HepG2 (cell line): ENCODE data around the gene MRPL51. TPM values are rescaled to one million over a fixed set of nuclear protein-coding genes. Genes with fewer than 3 reads are reported as not detected.

ENCODE experiments used
- CBX2 ChIP-seq, 2 experiments: fragments of 200-600 bp in 1 of 2; sonication (generic); formaldehyde crosslinking in 1 of 2; IDR thresholded peaks; 2 replicates each; pipeline versions ENCODE4 v1.7.0 to v1.8.1; 2018 to 2022; ENCODE audit warnings: low read depth in 2 of 2, low read length in 1 of 2, mild to moderate bottlenecking in 1 of 2, missing genetic modification reagents in 1 of 2
- MATR3 ChIP-seq: sonication (generic); formaldehyde crosslinking; IDR thresholded peaks from 2 replicates; pipeline ENCODE4 v1.4.0; 2020; ENCODE audit warnings: missing genetic modification reagents
- PBX3 ChIP-seq: sonication (generic); formaldehyde crosslinking; IDR thresholded peaks from 2 replicates; pipeline ENCODE4 v1.8.1; 2023; ENCODE audit warnings: missing genetic modification reagents, inconsistent platforms, borderline replicate concordance
- ZFP82 ChIP-seq: sonication (generic); formaldehyde crosslinking; IDR thresholded peaks from 2 replicates; pipeline ENCODE4 v1.5.1; 2020; ENCODE audit warnings: mild to moderate bottlenecking, missing genetic modification reagents, borderline replicate concordance
- ZNF350 ChIP-seq: sonication (generic); formaldehyde crosslinking; IDR thresholded peaks from 2 replicates; pipeline ENCODE4 v1.4.0; 2020; ENCODE audit warnings: mild to moderate bottlenecking, low read depth, missing genetic modification reagents, borderline replicate concordance
- ZNF513 ChIP-seq: sonication (generic); formaldehyde crosslinking; conservative IDR thresholded peaks from 2 replicates; pipeline ENCODE4 v1.5.0; 2020; ENCODE audit warnings: missing genetic modification reagents
- ZNF770 ChIP-seq: sonication (generic); formaldehyde crosslinking; IDR thresholded peaks from 2 replicates; pipeline ENCODE4 v1.5.0; 2020; ENCODE audit warnings: mild to moderate bottlenecking, missing genetic modification reagents
- ZNF891 ChIP-seq: sonication (generic); formaldehyde crosslinking; IDR thresholded peaks from 2 replicates; pipeline ENCODE4 v1.5.0; 2020; ENCODE audit warnings: mild to moderate bottlenecking, missing genetic modification reagents
- polyA plus RNA-seq, 8 experiments: library from polyadenylated mRNA; depleted of rRNA in 3 of 8; stranded (reverse) in 7 of 8; unstranded in 1 of 8; fragments of >200 nt; fragmentation: Illumina TruSeq in 4 of 8; extraction: Trizol in 4 of 8; gene quantifications; 2 replicates each; pipeline versions ENCODE4 v1.2.1 to v1.2.3, GENCODE V29; 2011 to 2016; ENCODE audit warnings: low read depth in 4 of 8, missing spikeins in 1 of 8, mixed read lengths in 1 of 8; ENCODE audit not compliant: insufficient read depth in 1 of 8
- total RNA-seq, 5 experiments: library from RNA; depleted of rRNA; stranded (reverse); fragments of >200 nt; fragmentation: Illumina TruSeq; extraction: Trizol; gene quantifications; 2 replicates each; pipeline ENCODE4 v1.2.3, GENCODE V29; 2016; ENCODE audit warnings: low read depth in 1 of 5
- TF ChIP-seq, protein P1 (sequence below): sonication (generic); formaldehyde crosslinking; IDR thresholded peaks from 2 replicates; pipeline ENCODE4 v1.8.0; 2022; ENCODE audit warnings: mild to moderate bottlenecking, missing genetic modification reagents, borderline replicate concordance
- TF ChIP-seq, protein P2 (sequence below), 2 experiments: fragments of 450-650 bp in 1 of 2; sonication (generic) in 1 of 2; formaldehyde crosslinking in 1 of 2; IDR thresholded peaks; 2 replicates each; pipeline versions ENCODE4 v1.6.1 to v1.8.0; 2016 to 2022; ENCODE audit warnings: antibody characterized with exemption in 1 of 2, mild to moderate bottlenecking in 1 of 2, missing genetic modification reagents in 1 of 2

MRPL51 gene
- total and polyA plus RNA-seq, 2 of the 13 experiments (the other 11 are each of a cell fraction or from before 2014, with no cell fraction given): 64.8 to 278 TPM

GRCh38 chr12:6470375-6471163 is 22.5 kb downstream of the MRPL51 start, which contains the start of gene VAMP1 (continued):
- no peak for TF ChIP-seq PBX3 (CRISPR knock-in tag)
- TF ChIP-seq ZNF350 (CRISPR knock-in tag): peak; percentile 78; the same call in 1 of the 2 replicates
- no peak for TF ChIP-seq MATR3 (CRISPR knock-in tag)
- TF ChIP-seq ZNF770 (CRISPR knock-in tag): peak; percentile 43; the same call in 1 of the 2 replicates
- TF ChIP-seq ZNF513 (CRISPR knock-in tag): no peak
- TF ChIP-seq CBX2 (IDR thresholded peaks at IDR 0.05; ENCODE audit: low read depth, low read length): no peak
- no peak for TF ChIP-seq CBX2 (CRISPR knock-in tag; IDR thresholded peaks at IDR 0.05; ENCODE audit: low read depth)
- TF ChIP-seq, protein P1, sequence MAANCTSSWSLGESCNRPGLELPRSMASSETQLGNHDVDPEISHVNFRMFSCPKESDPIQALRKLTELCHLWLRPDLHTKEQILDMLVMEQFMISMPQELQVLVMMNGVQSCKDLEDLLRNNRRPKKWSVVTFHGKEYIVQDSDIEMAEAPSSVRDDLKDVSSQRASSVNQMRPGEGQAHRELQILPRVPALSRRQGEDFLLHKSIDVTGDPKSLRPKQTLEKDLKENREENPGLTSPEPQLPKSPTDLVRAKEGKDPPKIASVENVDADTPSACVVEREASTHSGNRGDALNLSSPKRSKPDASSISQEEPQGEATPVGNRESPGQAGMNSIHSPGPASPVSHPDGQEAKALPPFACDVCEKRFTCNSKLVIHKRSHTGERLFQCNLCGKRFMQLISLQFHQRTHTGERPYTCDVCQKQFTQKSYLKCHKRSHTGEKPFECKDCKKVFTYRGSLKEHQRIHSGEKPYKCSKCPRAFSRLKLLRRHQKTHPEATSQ: no peak
- TF ChIP-seq ZNF891: no peak
- TF ChIP-seq, protein P2, sequence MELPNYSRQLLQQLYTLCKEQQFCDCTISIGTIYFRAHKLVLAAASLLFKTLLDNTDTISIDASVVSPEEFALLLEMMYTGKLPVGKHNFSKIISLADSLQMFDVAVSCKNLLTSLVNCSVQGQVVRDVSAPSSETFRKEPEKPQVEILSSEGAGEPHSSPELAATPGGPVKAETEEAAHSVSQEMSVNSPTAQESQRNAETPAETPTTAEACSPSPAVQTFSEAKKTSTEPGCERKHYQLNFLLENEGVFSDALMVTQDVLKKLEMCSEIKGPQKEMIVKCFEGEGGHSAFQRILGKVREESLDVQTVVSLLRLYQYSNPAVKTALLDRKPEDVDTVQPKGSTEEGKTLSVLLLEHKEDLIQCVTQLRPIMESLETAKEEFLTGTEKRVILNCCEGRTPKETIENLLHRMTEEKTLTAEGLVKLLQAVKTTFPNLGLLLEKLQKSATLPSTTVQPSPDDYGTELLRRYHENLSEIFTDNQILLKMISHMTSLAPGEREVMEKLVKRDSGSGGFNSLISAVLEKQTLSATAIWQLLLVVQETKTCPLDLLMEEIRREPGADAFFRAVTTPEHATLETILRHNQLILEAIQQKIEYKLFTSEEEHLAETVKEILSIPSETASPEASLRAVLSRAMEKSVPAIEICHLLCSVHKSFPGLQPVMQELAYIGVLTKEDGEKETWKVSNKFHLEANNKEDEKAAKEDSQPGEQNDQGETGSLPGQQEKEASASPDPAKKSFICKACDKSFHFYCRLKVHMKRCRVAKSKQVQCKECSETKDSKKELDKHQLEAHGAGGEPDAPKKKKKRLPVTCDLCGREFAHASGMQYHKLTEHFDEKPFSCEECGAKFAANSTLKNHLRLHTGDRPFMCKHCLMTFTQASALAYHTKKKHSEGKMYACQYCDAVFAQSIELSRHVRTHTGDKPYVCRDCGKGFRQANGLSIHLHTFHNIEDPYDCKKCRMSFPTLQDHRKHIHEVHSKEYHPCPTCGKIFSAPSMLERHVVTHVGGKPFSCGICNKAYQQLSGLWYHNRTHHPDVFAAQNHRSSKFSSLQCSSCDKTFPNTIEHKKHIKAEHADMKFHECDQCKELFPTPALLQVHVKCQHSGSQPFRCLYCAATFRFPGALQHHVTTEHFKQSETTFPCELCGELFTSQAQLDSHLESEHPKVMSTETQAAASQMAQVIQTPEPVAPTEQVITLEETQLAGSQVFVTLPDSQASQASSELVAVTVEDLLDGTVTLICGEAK (IDR thresholded peaks at IDR 0.05): no peak
- TF ChIP-seq, protein P2 (CRISPR knock-in tag; IDR thresholded peaks at IDR 0.05): peak; percentile 73; the same call in 1 of the 2 replicates
- TF ChIP-seq ZFP82: peak; percentile 79; the same call in 1 of the 2 replicates
